K562 (cell line): ENCODE measurements around the gene TMEM143. TPM values are rescaled to one million over a fixed set of nuclear protein-coding genes. Genes with fewer than 3 reads are reported as not detected.
A peak's percentile ranks its signal among the peaks of the same experiment; 100 is the strongest.

Source experiments
- ATAC-seq: fragments of 200-7000 bp; cut with Tn5 transposase; 3 replicates; pipeline ENCODE4 v1.9.1; 2020; ENCODE audit warnings: moderate library complexity
- BruUV-seq: library from RNA; stranded (reverse); fragments of 400-500 nt; replicated peaks from 2 replicates; lab custom pipeline; 2021; lab: Mats Ljungman, UMichigan
- CTCF ChIA-PET: fragments of 300-600 bp; formaldehyde crosslinking; extraction: SDS; loops from one replicate; lab custom pipeline; 2021; ENCODE audit warnings: low intra/inter-chr PET ratio; lab: Yijun Ruan, JAX
- POLR2A ChIA-PET: fragments of 300-600, 350-650 bp; sonication (Branson Sonifier 250); formaldehyde crosslinking; extraction: SDS; loops from one replicate; lab custom pipeline; 2021; ENCODE audit warnings: antibody characterized with exemption, inconsistent platforms; lab: Yijun Ruan, JAX
- DNase-seq, 4 experiments: peaks; one replicate each; pipeline versions ENCODE4 v3.0.0 to v3.0.0-alpha.2; 2011 to 2018; ENCODE audit warnings: low spot score in 3 of 4, mixed read lengths in 3 of 4; ENCODE audit errors: extremely low read depth in 1 of 4
- FAIRE-seq: peaks from 2 replicates; lab custom pipeline; 2011; peaks lifted over from hg19 to GRCh38; lab: Jason Lieb, UNC
- H2AFZ ChIP-seq: 2 replicates; pipeline ENCODE4 v1.6.0; 2011; ENCODE audit warnings: low read depth, low read length, control low read depth, inconsistent platforms
- H3K27ac ChIP-seq: fragments of 200-600 bp; 3 replicates; pipeline ENCODE4 v1.8.0; 2011; ENCODE audit warnings: low read depth, mild to moderate bottlenecking, control low read depth, inconsistent platforms, low read length, moderate library complexity, mixed read lengths; ENCODE audit errors: extremely low read depth
- H3K27me3 ChIP-seq, 2 experiments: fragments of 300-600 bp in 1 of 2; 2 replicates in 1 of 2; 3 replicates in 1 of 2; pipeline versions ENCODE4 v1.6.0 to v1.8.0; 2011; ENCODE audit warnings: inconsistent platforms in 2 of 2, low read length in 2 of 2, mild to moderate bottlenecking in 1 of 2, mixed read lengths in 1 of 2, moderate library complexity in 1 of 2; ENCODE audit not compliant: control insufficient read depth in 2 of 2, insufficient read depth in 2 of 2
- H3K36me3 ChIP-seq: fragments of 300-600 bp; 3 replicates; pipeline ENCODE4 v1.8.0; 2011; ENCODE audit warnings: mild to moderate bottlenecking, low read length, inconsistent platforms; ENCODE audit not compliant: control insufficient read depth, insufficient read depth
- H3K4me1 ChIP-seq, 2 experiments: fragments of 200-600 bp in 1 of 2; replicated peaks in 1 of 2; 2 replicates in 1 of 2; 3 replicates in 1 of 2; pipeline versions ENCODE4 v1.5.1 to v1.8.0; 2011; ENCODE audit warnings: inconsistent platforms in 2 of 2, low read length in 2 of 2, mild to moderate bottlenecking in 1 of 2, mixed read lengths in 1 of 2, moderate library complexity in 1 of 2; ENCODE audit not compliant: control insufficient read depth in 2 of 2, insufficient read depth in 2 of 2
- H3K4me2 ChIP-seq: 2 replicates; pipeline ENCODE4 v1.6.1; 2011; ENCODE audit warnings: low read length, control low read depth, inconsistent platforms, mixed read lengths; ENCODE audit not compliant: insufficient read depth
- H3K4me3 ChIP-seq: fragments of 200-600 bp; sonication (generic), shearing (Covaris generic); 2 replicates; pipeline ENCODE4 v1.5.1; 2016; ENCODE audit warnings: control low read depth, inconsistent platforms
- H3K79me2 ChIP-seq: fragments of 200-600 bp; 3 replicates; pipeline ENCODE4 v1.8.0; 2011; ENCODE audit warnings: low read length, inconsistent platforms; ENCODE audit not compliant: control insufficient read depth, insufficient read depth
- H3K9ac ChIP-seq, 2 experiments: 2 replicates each; pipeline versions ENCODE4 v1.6.0 to v1.6.1; 2011; ENCODE audit warnings: low read depth in 2 of 2, low read length in 2 of 2, control low read depth in 1 of 2, inconsistent platforms in 1 of 2, mild to moderate bottlenecking in 1 of 2, mixed read lengths in 1 of 2; ENCODE audit not compliant: insufficient read depth in 1 of 2
- H3K9me1 ChIP-seq: one replicate; pipeline ENCODE4 v1.6.0; 2011; ENCODE audit warnings: inconsistent platforms, mild to moderate bottlenecking, low read length, moderate library complexity; ENCODE audit not compliant: control insufficient read depth, insufficient read depth
- H3K9me3 ChIP-seq: replicated peaks from 2 replicates; pipeline ENCODE4 v1.5.1; 2011; ENCODE audit warnings: low read depth, low read length, inconsistent platforms; ENCODE audit not compliant: control insufficient read depth, insufficient read depth
- H4K20me1 ChIP-seq: replicated peaks from 2 replicates; pipeline ENCODE4 v1.6.1; 2011; ENCODE audit warnings: low read length, inconsistent platforms, mixed read lengths; ENCODE audit not compliant: control insufficient read depth, insufficient read depth
- BRF1 ChIP-seq: IDR thresholded peaks from 3 replicates; pipeline ENCODE4 v1.6.1; 2011; ENCODE audit warnings: borderline replicate concordance, mild to moderate bottlenecking; ENCODE audit not compliant: insufficient read length; ENCODE audit errors: extremely low read depth
- CBX5 ChIP-seq: IDR thresholded peaks from 2 replicates; pipeline ENCODE4 v1.6.1; 2014; ENCODE audit warnings: low read depth, borderline replicate concordance
- CXXC5 ChIP-seq: fragments of 250-450 bp; sonication (Bioruptor Pico); IDR thresholded peaks from 2 replicates; pipeline ENCODE4 v1.8.0; 2022; ENCODE audit warnings: inconsistent platforms, mild to moderate bottlenecking, moderate library complexity
- ELF4 ChIP-seq: fragments of 450-650 bp; formaldehyde crosslinking; IDR thresholded peaks from 2 replicates; pipeline ENCODE4 v1.4.0; 2022; ENCODE audit warnings: missing genetic modification characterization
- EP400 ChIP-seq: fragments of 450-650 bp; IDR thresholded peaks from 2 replicates; pipeline ENCODE4 v1.6.1; 2017; ENCODE audit warnings: antibody characterized with exemption, mild to moderate bottlenecking, moderate library complexity
- HDAC6 ChIP-seq: IDR thresholded peaks from 2 replicates; pipeline ENCODE4 v1.6.1; 2012; ENCODE audit warnings: low read depth, mild to moderate bottlenecking, control low read depth, inconsistent platforms, low read length, moderate library complexity
- HNRNPLL ChIP-seq: fragments of 200-400 bp; formaldehyde crosslinking; IDR thresholded peaks from 2 replicates; pipeline ENCODE4 v1.6.1; 2017; ENCODE audit warnings: low read length, low read depth, mild to moderate bottlenecking; ENCODE audit not compliant: poor library complexity, severe bottlenecking
- HNRNPUL1 ChIP-seq: fragments of 200-400 bp; formaldehyde crosslinking; IDR thresholded peaks from 2 replicates; pipeline ENCODE4 v1.6.1; 2017; ENCODE audit warnings: low read length
- PCBP2 ChIP-seq: fragments of 200-400 bp; formaldehyde crosslinking; IDR thresholded peaks from 2 replicates; pipeline ENCODE4 v1.6.1; 2018; ENCODE audit warnings: low read length, low read depth, mild to moderate bottlenecking, moderate library complexity; ENCODE audit not compliant: poor library complexity, severe bottlenecking
- PRDM10 ChIP-seq: fragments of 450-650 bp; IDR thresholded peaks from 2 replicates; pipeline ENCODE4 v1.6.1; 2018; ENCODE audit not compliant: partially characterized antibody
- PTRF ChIP-seq: fragments of 450-650 bp; IDR thresholded peaks from 2 replicates; pipeline ENCODE4 v1.6.1; 2016; ENCODE audit warnings: mild to moderate bottlenecking, missing genetic modification characterization, missing compliant biosample characterization
- RFX1 ChIP-seq: fragments of 450-650 bp; IDR thresholded peaks from 2 replicates; pipeline ENCODE4 v1.6.1; 2016; ENCODE audit warnings: mild to moderate bottlenecking, moderate library complexity
- SP2 ChIP-seq: IDR thresholded peaks from 2 replicates; pipeline ENCODE4 v1.6.1; 2011; ENCODE audit warnings: mild to moderate bottlenecking, low read depth, low read length, moderate library complexity; ENCODE audit not compliant: poor library complexity, severe bottlenecking; ENCODE audit errors: extremely low read depth
- TEAD1 ChIP-seq, 2 experiments: fragments of 450-650 bp in 1 of 2; sonication (generic) in 1 of 2; formaldehyde crosslinking; IDR thresholded peaks; 2 replicates each; pipeline versions ENCODE4 v1.4.0 to v1.8.0; 2020 to 2022; ENCODE audit warnings: mild to moderate bottlenecking in 2 of 2, missing genetic modification reagents in 1 of 2
- TEAD4 ChIP-seq, 2 experiments: sonication (generic) in 1 of 2; formaldehyde crosslinking in 1 of 2; IDR thresholded peaks; 2 replicates each; pipeline versions ENCODE4 v1.6.1 to v1.8.0; 2012 to 2022; ENCODE audit warnings: borderline replicate concordance in 1 of 2, inconsistent platforms in 1 of 2, low read length in 1 of 2, mild to moderate bottlenecking in 1 of 2, missing genetic modification reagents in 1 of 2
- YBX1 ChIP-seq: fragments of 450-650 bp; IDR thresholded peaks from 2 replicates; pipeline ENCODE4 v1.7.1; 2016; ENCODE audit warnings: mild to moderate bottlenecking
- ZNF561 ChIP-seq: fragments of 450-650 bp; formaldehyde crosslinking; conservative IDR thresholded peaks from 2 replicates; pipeline ENCODE4 v1.4.0; 2020; ENCODE audit warnings: mild to moderate bottlenecking, moderate library complexity
- ZNF589 ChIP-seq: fragments of 200-800 bp; sonication (Bioruptor generic); IDR thresholded peaks from 2 replicates; pipeline ENCODE4 v1.6.1; 2016; ENCODE audit warnings: low read depth, missing genetic modification characterization, missing compliant biosample characterization
- ZNF778 ChIP-seq: fragments of 450-650 bp; formaldehyde crosslinking; IDR thresholded peaks from 2 replicates; pipeline ENCODE4 v1.4.0; 2020; ENCODE audit warnings: mild to moderate bottlenecking, moderate library complexity
- WGBS: fragments of 100-300 bp; shearing (Covaris generic); methylation state at CpG from one replicate; pipeline ENCODE4 v1.1.6; 2016; ENCODE audit warnings: low coverage, mixed read lengths; ENCODE audit not compliant: insufficient coverage; ENCODE audit errors: missing lambda C conversion rate; 5-methylcytosine and 5-hydroxymethylcytosine counted together
- in situ Hi-C: fragments of 300-500 bp; cut with MboI; formaldehyde crosslinking; loops from 4 replicates; pipeline ENCODE4 v1.15.0; 2018; ENCODE audit warnings: inconsistent platforms, mixed read lengths
- intact Hi-C: fragments of 100-400 bp; cut with micrococcal nuclease; formaldehyde crosslinking; loops from 2 replicates; pipeline ENCODE4 v1.14.2; 2022
- polyA plus RNA-seq, 8 experiments: library from polyadenylated mRNA; depleted of rRNA in 4 of 8; stranded (reverse) in 5 of 8; unstranded in 3 of 8; fragments of >200 nt; fragmentation: Nextera tagmentation in 2 of 8; fragmentation: Illumina TruSeq in 1 of 8; extraction: Ambion mirVana in 2 of 8; extraction: Trizol in 1 of 8; gene quantifications; 2 replicates each; pipeline versions ENCODE4 v1.2.1 to v1.2.3, GENCODE V29; 2011 to 2014; ENCODE audit warnings: inconsistent platforms in 1 of 8, missing spikeins in 1 of 8
- total RNA-seq, 7 experiments: library from RNA; depleted of rRNA in 6 of 7; stranded (reverse); fragments of >200 nt in 6 of 7; fragmentation: Illumina TruSeq in 2 of 7; extraction: Trizol in 2 of 7; gene quantifications; 2 replicates each; pipeline versions ENCODE4 v1.2.1 to v1.2.3, GENCODE V29; 2011 to 2021; ENCODE audit warnings: low replicate concordance in 1 of 7

The TMEM143 gene
- total and polyA plus RNA-seq, 9 of the 15 experiments (the other 6 are each of a cell fraction or from before 2014, with no cell fraction given): 0.66 to 8.8 (median 4.3) TPM

GRCh38 chr19:48370955-48371354 lies 7.2 kb upstream of the TMEM143 start:
- FAIRE-seq (no peak), DNase-seq (no peak), ATAC-seq (no peak)
- POLR2A ChIA-PET: no interaction called here
- no peaks in the 10 kb centered on the region for H3K36me3 ChIP-seq
- H3K4me1 ChIP-seq: peaks cover 0 to 18% of the 10 kb centered on the region in 2 experiments; a peak in 2 of 5 replicates
- no peak overlapping the region for H3K4me2 ChIP-seq
- in situ Hi-C loops: no loop called here
- TF ChIP-seq PTRF (tag) (no peak), HNRNPUL1 (no peak), PCBP2 (no peak), BRF1 (no peak), CBX5 (no peak), HDAC6 (no peak), CXXC5 (CRISPR knock-in tag) (no peak), ZNF778 (no peak), SP2 (no peak), YBX1 (no peak), ZNF589 (CRISPR knock-in tag) (no peak), HNRNPLL (no peak), TEAD4 (IDR thresholded peaks at IDR 0.05; ENCODE audit: low read length) (no peak), TEAD4 (CRISPR knock-in tag; IDR thresholded peaks at IDR 0.05; ENCODE audit: borderline replicate concordance) (no peak), TEAD1 (CRISPR knock-in tag; IDR thresholded peaks at IDR 0.05) (no peak), ZNF561 (CRISPR knock-in tag) (no peak), RFX1 (no peak), EP400 (no peak), ELF4 (CRISPR knock-in tag) (no peak), PRDM10 (no peak)
- TF ChIP-seq, all 486 proteins: peak for 0
- intact Hi-C loops: no loop called here
- Histone ChIP-seq H3K27ac (no peak overlapping the region), H3K9ac (peak overlapping the region in 1 of 2 experiments; percentile 20; a peak in 1 of 4 replicates), H3K4me3 (no peak overlapping the region), H3K27me3 (no peaks in the 10 kb centered on the region), H3K79me2 (no peaks in the 10 kb centered on the region), H2AFZ (no peak overlapping the region), H3K9me3 (no peaks in the 10 kb centered on the region), H4K20me1 (no peaks in the 10 kb centered on the region), H3K9me1 (no peaks in the 10 kb centered on the region)
- 74% methylated on average over 4 of the region's 4 CpGs for WGBS
- CTCF ChIA-PET: no interaction called here
- BruUV-seq: no TSS peak
